Measurements from ENCODE around the gene MRPS23.

The MRPS23 gene

DNA sequence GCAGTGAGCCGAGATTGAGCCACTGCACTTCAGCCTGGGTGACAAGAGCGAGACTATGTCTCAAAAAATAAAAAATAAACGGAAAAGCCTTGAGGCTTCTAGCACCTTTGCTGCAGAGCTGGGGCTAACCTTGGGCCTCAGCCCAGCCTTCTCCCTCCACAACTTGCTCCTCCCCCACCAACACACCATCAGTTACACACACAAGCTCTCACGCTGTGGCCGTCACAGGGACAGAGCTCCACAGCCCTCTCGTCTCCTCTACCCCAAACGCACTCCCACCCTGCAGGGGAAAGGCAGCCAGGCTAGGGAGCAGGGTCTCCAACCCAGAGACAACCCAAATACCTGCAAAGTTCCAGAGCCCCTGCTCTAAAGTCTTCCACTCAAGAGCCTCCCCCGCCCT, 22.0 kb upstream of the MRPS23 start:
- no peaks in the 10 kb centered on the region for H3K27me3 ChIP-seq (ENCODE audit: control insufficient read depth in 1 of 2, insufficient read depth in 2 of 2, low read length in 2 of 2)
- H3K9ac ChIP-seq (ENCODE audit: low read depth in 1 of 2, low read length in 2 of 2), result no peak overlapping the region
- H3K27ac ChIP-seq (ENCODE audit: low read depth, low read length), result no peak overlapping the region
- peaks cover 6 to 10% of the 10 kb centered on the region in 2 donors for H3K36me3 ChIP-seq (ENCODE audit: control insufficient read depth in 1 of 2, insufficient read depth in 2 of 2, low read length in 2 of 2)
- no peak overlapping the region for H3K4me3 ChIP-seq (ENCODE audit: low read depth in 1 of 2, low read length in 2 of 2)
- peaks cover 44 to 45% of the 10 kb centered on the region in 2 donors for H3K4me1 ChIP-seq (ENCODE audit: control insufficient read depth in 1 of 2, insufficient read depth in 2 of 2, low read length in 2 of 2)
- no peaks in the 10 kb centered on the region for H3K9me3 ChIP-seq (ENCODE audit: control insufficient read depth in 1 of 2, low read length in 2 of 2)

DNA sequence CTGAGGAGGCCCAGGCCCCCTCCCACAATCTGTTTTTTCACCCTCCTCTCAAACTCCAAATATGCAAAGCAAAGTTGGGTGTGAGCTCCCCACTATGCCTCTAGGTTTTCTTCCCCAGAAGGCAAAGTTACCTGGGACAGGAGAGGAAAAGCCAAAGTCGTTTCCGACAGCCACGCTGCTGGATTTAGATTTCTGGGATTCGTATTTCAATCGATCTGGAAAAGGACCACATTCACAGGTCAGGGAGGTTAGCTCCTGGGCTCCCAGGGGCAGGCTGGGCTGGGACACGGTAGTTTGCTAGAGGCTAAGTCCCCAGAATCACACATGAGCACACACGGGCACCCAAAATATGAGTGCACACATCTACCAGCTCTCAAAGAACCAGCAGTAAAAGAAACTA, 21.3 kb upstream of the MRPS23 start:
- no peak overlapping the region for H3K9ac ChIP-seq (ENCODE audit: low read depth in 1 of 2, low read length in 2 of 2)
- no peak overlapping the region for H3K4me3 ChIP-seq (ENCODE audit: low read depth in 1 of 2, low read length in 2 of 2)
- no peaks in the 10 kb centered on the region for H3K9me3 ChIP-seq (ENCODE audit: control insufficient read depth in 1 of 2, low read length in 2 of 2)
- H3K36me3 ChIP-seq (ENCODE audit: control insufficient read depth in 1 of 2, insufficient read depth in 2 of 2, low read length in 2 of 2), result peaks cover 0 to 10% of the 10 kb centered on the region in 2 donors
- peaks cover 44 to 45% of the 10 kb centered on the region in 2 donors for H3K4me1 ChIP-seq (ENCODE audit: control insufficient read depth in 1 of 2, insufficient read depth in 2 of 2, low read length in 2 of 2)
- no peak overlapping the region for H3K27ac ChIP-seq (ENCODE audit: low read depth, low read length)
- no peaks in the 10 kb centered on the region for H3K27me3 ChIP-seq (ENCODE audit: control insufficient read depth in 1 of 2, insufficient read depth in 2 of 2, low read length in 2 of 2)

DNA sequence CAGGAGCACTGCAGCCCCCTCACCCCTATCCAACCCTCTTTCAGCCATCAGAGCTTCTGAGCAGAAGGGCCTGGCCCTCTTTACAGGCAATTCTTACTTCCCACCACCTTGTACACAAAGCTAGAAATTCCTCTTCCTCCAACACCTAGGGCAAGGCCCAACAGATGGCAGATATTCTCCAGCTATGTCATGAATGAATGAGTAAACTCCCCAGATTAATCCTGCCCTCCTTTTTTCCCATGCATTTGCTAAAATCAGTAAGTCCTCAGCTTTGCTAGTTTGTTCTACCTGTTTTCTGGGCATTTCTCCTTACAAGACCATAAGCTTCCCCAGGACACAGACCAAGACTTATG, 20.4 kb upstream of the MRPS23 start:
- H3K4me3 ChIP-seq (ENCODE audit: low read depth in 1 of 2, low read length in 2 of 2), result no peak overlapping the region
- no peak overlapping the region for H3K9ac ChIP-seq (ENCODE audit: low read depth in 1 of 2, low read length in 2 of 2)
- peaks cover 44% of the 10 kb centered on the region in 2 donors for H3K4me1 ChIP-seq (ENCODE audit: control insufficient read depth in 1 of 2, insufficient read depth in 2 of 2, low read length in 2 of 2)
- H3K9me3 ChIP-seq (ENCODE audit: control insufficient read depth in 1 of 2, low read length in 2 of 2), result no peaks in the 10 kb centered on the region
- peaks cover 0 to 10% of the 10 kb centered on the region in 2 donors for H3K36me3 ChIP-seq (ENCODE audit: control insufficient read depth in 1 of 2, insufficient read depth in 2 of 2, low read length in 2 of 2)
- no peaks in the 10 kb centered on the region for H3K27me3 ChIP-seq (ENCODE audit: control insufficient read depth in 1 of 2, insufficient read depth in 2 of 2, low read length in 2 of 2)
- no peak overlapping the region for H3K27ac ChIP-seq (ENCODE audit: low read depth, low read length)

DNA sequence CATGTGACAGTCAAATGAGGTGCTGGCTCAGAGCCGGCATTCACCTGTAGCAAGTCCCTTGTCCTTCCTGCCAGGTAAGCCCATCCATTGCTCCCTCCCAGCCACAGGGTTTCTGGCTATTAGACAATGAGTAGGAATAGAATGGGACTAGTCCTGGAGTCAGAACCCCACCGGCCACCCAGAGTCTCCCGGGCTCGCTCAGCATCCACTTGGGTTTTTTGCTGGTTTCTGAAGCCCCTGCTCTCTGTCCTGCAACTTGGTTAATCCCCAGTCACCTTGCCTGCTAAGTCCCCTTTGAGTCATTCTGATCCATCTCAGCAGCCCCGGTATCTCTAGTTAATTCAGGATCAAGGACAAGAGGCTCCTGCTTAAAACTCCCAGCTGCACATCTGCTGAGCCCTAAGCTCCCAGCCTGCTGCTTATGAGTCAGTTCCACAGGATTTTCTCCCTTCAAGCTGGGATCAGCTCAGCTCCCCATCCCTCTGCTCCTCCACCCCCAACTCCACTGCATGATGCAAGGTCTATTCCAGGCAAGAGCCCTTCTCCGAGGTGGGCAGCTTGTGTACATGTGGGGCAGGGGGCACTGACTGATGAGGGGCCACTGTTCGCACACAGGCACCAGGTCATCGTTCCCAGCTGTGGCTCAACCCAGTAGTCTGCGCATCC, 19.9 kb upstream of the MRPS23 start:
- Histone ChIP-seq H3K27ac (ENCODE audit: low read depth, low read length) (no peak overlapping the region), H3K9me3 (ENCODE audit: control insufficient read depth in 1 of 2, low read length in 2 of 2) (no peaks in the 10 kb centered on the region), H3K9ac (ENCODE audit: low read depth in 1 of 2, low read length in 2 of 2) (no peak overlapping the region), H3K27me3 (ENCODE audit: control insufficient read depth in 1 of 2, insufficient read depth in 2 of 2, low read length in 2 of 2) (no peaks in the 10 kb centered on the region), H3K36me3 (ENCODE audit: control insufficient read depth in 1 of 2, insufficient read depth in 2 of 2, low read length in 2 of 2) (peaks cover 0 to 10% of the 10 kb centered on the region in 2 donors), H3K4me3 (ENCODE audit: low read depth in 1 of 2, low read length in 2 of 2) (no peak overlapping the region), H3K4me1 (ENCODE audit: control insufficient read depth in 1 of 2, insufficient read depth in 2 of 2, low read length in 2 of 2) (peaks cover 40 to 44% of the 10 kb centered on the region in 2 donors)

DNA sequence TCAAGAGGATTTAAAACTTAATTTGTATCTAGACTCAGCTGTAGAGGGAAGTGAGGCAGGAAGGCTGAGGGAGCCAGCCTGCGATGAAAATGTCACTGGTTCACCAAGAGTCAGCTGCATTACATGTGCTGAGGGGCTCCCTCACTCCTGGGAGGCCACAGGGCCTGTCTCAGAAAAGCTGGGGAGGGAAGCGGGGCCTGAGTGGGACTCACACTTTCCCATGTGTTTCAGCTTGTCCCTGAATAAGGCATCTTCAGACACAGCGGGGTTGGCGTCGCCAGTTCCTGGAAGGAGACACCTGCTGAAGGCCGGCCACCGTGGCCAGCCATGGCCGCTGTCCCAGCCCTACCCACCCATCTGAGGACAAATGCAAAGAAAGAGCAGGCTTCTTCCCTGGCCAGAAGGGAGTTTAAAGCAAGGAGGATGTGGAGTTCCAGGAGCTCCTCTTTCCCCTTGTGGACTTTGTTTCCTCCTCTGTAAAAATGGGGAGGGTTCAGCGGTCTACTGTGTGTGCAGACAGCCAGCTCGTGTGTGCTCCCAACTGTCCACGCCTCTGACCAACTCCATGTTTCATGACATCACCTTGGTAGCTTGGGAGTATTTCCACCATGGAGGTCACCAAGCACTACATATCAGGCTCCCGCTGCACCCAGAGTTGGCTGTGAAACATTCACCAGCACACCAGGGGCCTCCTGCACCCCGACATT, 19.2 kb upstream of the MRPS23 start:
- peaks cover 0 to 10% of the 10 kb centered on the region in 2 donors for H3K36me3 ChIP-seq (ENCODE audit: control insufficient read depth in 1 of 2, insufficient read depth in 2 of 2, low read length in 2 of 2)

DNA sequence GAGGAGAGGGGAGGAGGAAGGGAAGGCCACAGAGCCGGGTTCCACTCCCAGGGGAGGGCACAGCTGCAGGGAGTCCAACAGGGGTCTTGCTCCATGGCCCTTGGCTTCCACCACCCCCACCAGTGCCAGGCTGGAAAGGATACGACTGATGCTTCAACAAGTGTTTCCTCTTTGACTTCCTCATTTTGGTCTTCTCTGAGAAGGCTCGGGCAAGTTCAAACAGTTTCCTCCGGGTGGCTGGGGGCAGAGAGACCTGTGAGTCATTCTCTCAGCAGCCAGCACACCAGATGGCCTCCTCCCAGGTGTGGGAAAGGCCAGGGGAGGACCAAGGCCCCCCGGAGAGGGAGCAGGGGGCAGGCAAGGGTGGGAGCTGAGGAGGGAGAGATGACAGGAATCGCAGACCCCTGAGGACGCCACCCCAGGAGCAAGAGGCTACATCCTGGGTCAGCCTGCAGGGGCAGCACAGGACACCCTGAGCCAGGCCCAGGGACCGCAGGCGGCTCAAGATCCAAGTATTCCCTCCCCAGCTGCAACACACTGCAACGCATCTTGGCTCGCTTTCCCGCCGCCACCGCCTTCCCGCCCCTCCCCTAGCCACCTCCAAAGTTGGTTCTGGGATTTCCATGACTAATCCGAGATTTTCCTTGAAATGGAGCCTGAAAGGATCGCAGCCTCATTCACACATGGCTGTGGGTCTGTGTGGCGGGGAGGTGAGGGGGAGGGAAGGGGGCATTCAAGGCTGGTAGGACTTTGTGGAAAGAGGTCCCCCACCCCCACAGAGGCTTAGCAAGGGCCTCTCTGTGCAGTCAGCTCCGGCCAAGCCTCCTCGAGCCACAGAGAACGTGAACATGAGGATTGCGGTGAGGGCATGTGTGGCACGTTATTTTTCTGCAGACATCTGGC, 18.4 kb upstream of the MRPS23 start:
- Histone ChIP-seq H3K4me1 (ENCODE audit: control insufficient read depth in 1 of 2, insufficient read depth in 2 of 2, low read length in 2 of 2) (peaks cover 27 to 32% of the 10 kb centered on the region in 2 donors), H3K36me3 (ENCODE audit: control insufficient read depth in 1 of 2, insufficient read depth in 2 of 2, low read length in 2 of 2) (peaks cover 0 to 10% of the 10 kb centered on the region in 2 donors), H3K9ac (ENCODE audit: low read depth in 1 of 2, low read length in 2 of 2) (no peak overlapping the region)

More for the DNA sequence above, 19.2 kb upstream of the MRPS23 start:
- Histone ChIP-seq H3K27ac (ENCODE audit: low read depth, low read length) (peak overlapping the region; percentile 25), H3K4me3 (ENCODE audit: low read depth in 1 of 2, low read length in 2 of 2) (no peak overlapping the region), H3K9me3 (ENCODE audit: control insufficient read depth in 1 of 2, low read length in 2 of 2) (no peaks in the 10 kb centered on the region), H3K4me1 (ENCODE audit: control insufficient read depth in 1 of 2, insufficient read depth in 2 of 2, low read length in 2 of 2) (peaks cover 35 to 40% of the 10 kb centered on the region in 2 donors), H3K27me3 (ENCODE audit: control insufficient read depth in 1 of 2, insufficient read depth in 2 of 2, low read length in 2 of 2) (no peaks in the 10 kb centered on the region), H3K9ac (ENCODE audit: low read depth in 1 of 2, low read length in 2 of 2) (no peak overlapping the region)

DNA sequence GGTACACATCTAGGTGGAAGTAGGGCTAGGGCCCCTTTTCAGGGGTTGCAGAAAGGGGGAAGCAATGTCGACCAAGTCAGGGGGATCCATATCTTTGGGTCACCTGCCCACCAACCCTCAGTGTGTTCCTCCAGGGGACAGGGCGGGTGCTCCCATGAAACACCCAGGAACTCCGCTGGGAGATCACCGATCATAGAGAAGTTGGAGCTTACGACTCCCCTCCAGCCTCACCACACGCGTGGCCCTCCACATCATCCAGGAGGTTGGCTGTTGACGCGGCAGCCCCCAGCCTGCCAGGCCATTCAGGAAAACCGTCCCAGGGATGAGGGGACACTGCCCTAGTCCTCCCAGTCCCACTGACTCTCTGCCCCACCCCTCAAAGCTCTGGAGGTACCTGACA, 17.3 kb upstream of the MRPS23 start:
- H3K27ac ChIP-seq (ENCODE audit: low read depth, low read length), result no peak overlapping the region
- no peak overlapping the region for H3K9ac ChIP-seq (ENCODE audit: low read depth in 1 of 2, low read length in 2 of 2)
- peaks cover 0 to 2% of the 10 kb centered on the region in 2 donors for H3K36me3 ChIP-seq (ENCODE audit: control insufficient read depth in 1 of 2, insufficient read depth in 2 of 2, low read length in 2 of 2)
- no peak overlapping the region for H3K4me3 ChIP-seq (ENCODE audit: low read depth in 1 of 2, low read length in 2 of 2)
- H3K4me1 ChIP-seq (ENCODE audit: control insufficient read depth in 1 of 2, insufficient read depth in 2 of 2, low read length in 2 of 2), result peaks cover 26 to 36% of the 10 kb centered on the region in 2 donors
- no peaks in the 10 kb centered on the region for H3K27me3 ChIP-seq (ENCODE audit: control insufficient read depth in 1 of 2, insufficient read depth in 2 of 2, low read length in 2 of 2)
- H3K9me3 ChIP-seq (ENCODE audit: control insufficient read depth in 1 of 2, low read length in 2 of 2), result no peaks in the 10 kb centered on the region

More for the DNA sequence above, 18.4 kb upstream of the MRPS23 start:
- peak overlapping the region in 1 of 2 donors; percentile 10 for H3K4me3 ChIP-seq (ENCODE audit: low read depth in 1 of 2, low read length in 2 of 2)
- H3K27ac ChIP-seq (ENCODE audit: low read depth, low read length), result peak overlapping the region; percentile 53
- no peaks in the 10 kb centered on the region for H3K9me3 ChIP-seq (ENCODE audit: control insufficient read depth in 1 of 2, low read length in 2 of 2)
- no peaks in the 10 kb centered on the region for H3K27me3 ChIP-seq (ENCODE audit: control insufficient read depth in 1 of 2, insufficient read depth in 2 of 2, low read length in 2 of 2)

DNA sequence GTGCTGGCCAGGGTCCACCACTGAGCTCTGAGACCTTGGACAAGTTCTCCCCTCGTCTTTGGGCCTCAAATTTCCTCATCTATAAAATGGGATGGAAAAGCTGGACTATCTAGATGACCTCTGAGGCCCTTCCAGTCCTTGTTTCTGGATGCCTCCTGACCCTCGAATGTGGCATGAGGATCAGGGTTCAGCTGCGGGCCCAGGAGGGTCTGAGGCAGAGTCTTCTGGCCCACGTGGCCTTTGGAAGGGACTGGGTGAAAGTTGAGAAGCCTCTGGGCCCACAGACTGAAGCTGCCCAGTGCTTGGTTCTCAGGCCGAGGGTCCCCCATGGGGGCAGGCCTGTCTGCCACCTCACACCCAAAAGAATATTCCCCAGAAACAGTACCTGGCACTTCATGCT, 16.9 kb upstream of the MRPS23 start:
- Histone ChIP-seq H3K27ac (ENCODE audit: low read depth, low read length) (no peak overlapping the region), H3K4me3 (ENCODE audit: low read depth in 1 of 2, low read length in 2 of 2) (no peak overlapping the region), H3K27me3 (ENCODE audit: control insufficient read depth in 1 of 2, insufficient read depth in 2 of 2, low read length in 2 of 2) (no peaks in the 10 kb centered on the region), H3K36me3 (ENCODE audit: control insufficient read depth in 1 of 2, insufficient read depth in 2 of 2, low read length in 2 of 2) (no peaks in the 10 kb centered on the region), H3K9ac (ENCODE audit: low read depth in 1 of 2, low read length in 2 of 2) (no peak overlapping the region), H3K4me1 (ENCODE audit: control insufficient read depth in 1 of 2, insufficient read depth in 2 of 2, low read length in 2 of 2) (peaks cover 28 to 39% of the 10 kb centered on the region in 2 donors), H3K9me3 (ENCODE audit: control insufficient read depth in 1 of 2, low read length in 2 of 2) (no peaks in the 10 kb centered on the region)

DNA sequence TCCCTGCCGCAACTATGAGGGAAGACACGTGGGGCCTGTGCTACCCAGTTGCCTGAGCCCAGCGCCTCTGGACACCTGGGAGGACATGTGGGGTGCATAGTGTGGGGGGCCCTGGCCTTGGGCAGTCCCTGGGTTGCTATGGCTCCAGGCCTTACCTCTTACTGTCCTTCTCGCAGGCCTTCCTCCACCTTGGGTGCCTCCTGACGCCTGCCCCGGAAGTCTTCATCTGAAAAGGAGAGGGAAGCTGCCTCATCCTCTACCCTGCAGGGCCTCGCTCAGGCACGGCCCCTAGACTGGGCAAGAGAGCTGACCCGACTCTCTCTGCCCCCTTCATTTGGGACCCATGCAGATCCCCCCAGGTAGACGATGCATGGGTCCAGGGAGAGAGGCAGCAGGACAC, 16.5 kb upstream of the MRPS23 start:
- H3K4me3 ChIP-seq (ENCODE audit: low read depth in 1 of 2, low read length in 2 of 2), result no peak overlapping the region
- H3K9me3 ChIP-seq (ENCODE audit: control insufficient read depth in 1 of 2, low read length in 2 of 2), result no peaks in the 10 kb centered on the region
- no peak overlapping the region for H3K27ac ChIP-seq (ENCODE audit: low read depth, low read length)
- H3K36me3 ChIP-seq (ENCODE audit: control insufficient read depth in 1 of 2, insufficient read depth in 2 of 2, low read length in 2 of 2), result no peaks in the 10 kb centered on the region
- H3K4me1 ChIP-seq (ENCODE audit: control insufficient read depth in 1 of 2, insufficient read depth in 2 of 2, low read length in 2 of 2), result peaks cover 32 to 42% of the 10 kb centered on the region in 2 donors
- H3K27me3 ChIP-seq (ENCODE audit: control insufficient read depth in 1 of 2, insufficient read depth in 2 of 2, low read length in 2 of 2), result no peaks in the 10 kb centered on the region
- no peak overlapping the region for H3K9ac ChIP-seq (ENCODE audit: low read depth in 1 of 2, low read length in 2 of 2)

DNA sequence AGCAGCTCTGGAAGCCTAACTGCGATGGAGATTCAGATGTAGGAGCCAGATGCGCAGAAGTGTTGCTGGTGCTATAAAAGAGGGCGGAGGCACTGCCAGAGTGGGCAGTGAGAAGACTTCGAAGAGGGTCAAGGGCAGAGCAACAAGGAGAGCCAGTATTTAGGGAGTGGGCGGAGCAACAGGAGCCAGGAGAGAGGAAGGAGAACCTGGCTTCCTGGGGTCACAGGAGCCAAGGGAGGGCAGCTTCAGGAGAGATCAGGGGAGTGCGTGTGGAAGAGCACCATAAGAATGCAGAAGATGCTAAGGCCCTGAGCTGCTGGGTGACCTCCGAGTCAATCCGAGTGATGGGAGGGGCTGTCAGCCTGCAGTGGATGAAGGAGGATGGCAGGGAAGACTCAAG, 14.4 kb upstream of the MRPS23 start:
- no peak overlapping the region for H3K4me3 ChIP-seq (ENCODE audit: low read depth in 1 of 2, low read length in 2 of 2)
- no peaks in the 10 kb centered on the region for H3K27me3 ChIP-seq (ENCODE audit: control insufficient read depth in 1 of 2, insufficient read depth in 2 of 2, low read length in 2 of 2)
- no peak overlapping the region for H3K27ac ChIP-seq (ENCODE audit: low read depth, low read length)
- no peak overlapping the region for H3K9ac ChIP-seq (ENCODE audit: low read depth in 1 of 2, low read length in 2 of 2)
- H3K4me1 ChIP-seq (ENCODE audit: control insufficient read depth in 1 of 2, insufficient read depth in 2 of 2, low read length in 2 of 2), result peaks cover 37 to 44% of the 10 kb centered on the region in 2 donors
- H3K36me3 ChIP-seq (ENCODE audit: control insufficient read depth in 1 of 2, insufficient read depth in 2 of 2, low read length in 2 of 2), result no peaks in the 10 kb centered on the region
- no peaks in the 10 kb centered on the region for H3K9me3 ChIP-seq (ENCODE audit: control insufficient read depth in 1 of 2, low read length in 2 of 2)
